IPS-NIHi7 (cell line): ENCODE data around the gene LMBRD1.
A peak's percentile ranks its signal among the peaks of the same experiment; 100 is the strongest.
"Not testable (repeated sequence)": the region's sequence is repeated elsewhere in the genome, so short reads cannot be mapped to it uniquely, and the experiment has no call there.

Experiments
- DNase-seq: peaks from one replicate; pipeline ENCODE4 v3.0.0; 2012; ENCODE audit warnings: mixed read lengths; ENCODE audit errors: extremely low spot score

The LMBRD1 gene

DNA sequence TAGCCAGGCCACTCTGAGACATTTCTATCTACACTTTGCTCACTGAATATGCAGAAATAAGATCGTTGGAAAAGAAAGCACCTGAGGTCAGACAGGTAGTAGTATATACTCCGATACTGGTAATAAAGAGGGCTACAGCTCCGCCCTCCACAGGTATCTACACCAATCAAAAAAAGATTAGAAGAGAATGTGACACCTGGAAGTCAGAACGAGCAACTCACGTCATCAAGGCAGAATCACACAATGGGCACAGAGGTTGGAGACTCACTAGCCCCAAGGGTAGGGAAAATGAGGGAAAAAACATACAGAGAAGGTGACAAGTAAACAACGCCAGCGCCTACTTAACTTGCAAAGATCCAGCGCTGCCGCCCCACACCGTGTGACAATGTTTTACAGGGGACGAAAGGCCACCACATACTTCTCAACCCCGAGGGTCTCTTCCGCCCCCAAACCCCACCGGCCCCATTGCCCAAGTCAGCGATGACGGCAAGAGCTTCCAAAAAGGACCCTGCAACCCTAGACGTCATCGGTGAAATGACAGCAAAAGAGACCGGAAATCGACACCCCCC lies 653 bp downstream of the LMBRD1 start:
- DNase-seq: peak; percentile 59

DNA sequence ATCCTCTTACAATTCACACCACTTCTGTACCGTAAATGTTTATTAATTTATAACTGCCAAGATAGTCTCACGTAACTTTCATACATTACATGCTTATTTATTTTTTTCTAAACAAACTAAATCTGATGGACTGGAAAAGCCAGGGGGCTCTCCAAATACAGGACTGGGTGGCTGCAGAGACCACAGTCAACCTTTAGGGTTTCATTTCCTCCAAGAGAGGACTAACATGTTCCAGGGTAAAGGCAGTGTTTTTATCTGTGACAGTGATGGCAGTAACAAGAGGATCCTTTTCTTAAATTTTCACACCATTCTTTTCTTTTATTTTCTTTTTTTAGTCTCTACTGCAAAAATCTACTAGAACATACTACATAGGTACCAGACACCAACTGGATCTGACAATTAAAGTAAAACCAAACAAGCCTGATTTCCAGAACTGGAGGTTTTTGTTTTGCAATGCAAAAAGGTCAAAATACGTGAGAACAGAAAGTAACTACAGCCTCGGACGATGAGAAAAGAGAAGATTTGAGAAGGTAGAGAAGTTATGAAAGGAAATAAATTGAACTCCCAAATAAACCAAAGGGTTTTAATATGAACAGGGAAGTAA lies 1.2 kb downstream of the LMBRD1 start:
- no peak for DNase-seq

- DNase-seq: no peak
These were observed 4.5 kb downstream of the LMBRD1 start for GRCh38 chr6:69792292-69792691.

GRCh38 chr6:69791065-69791471 lies 5.7 kb downstream of the LMBRD1 start:
- peak; percentile 9 for DNase-seq

DNA sequence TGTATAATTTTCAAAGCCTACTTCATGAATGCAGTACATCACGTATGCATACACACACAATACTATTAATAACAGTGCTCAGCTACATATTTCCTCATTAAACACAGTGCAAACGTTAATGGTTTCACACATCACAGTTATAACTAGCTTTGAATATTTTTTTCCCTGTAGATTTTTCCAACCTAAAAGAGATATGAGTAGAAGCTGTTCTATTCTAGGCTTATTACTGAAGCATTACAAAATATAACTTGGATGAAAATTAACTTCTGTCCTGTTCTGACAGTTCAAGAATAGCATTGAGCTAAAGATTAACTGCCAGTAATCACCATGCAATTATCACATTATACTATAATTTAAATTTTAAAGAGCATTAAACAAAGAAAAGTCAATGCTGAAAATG lies 6.2 kb downstream of the LMBRD1 start:
- no peak for DNase-seq

- DNase-seq: no peak
These were observed 7.2 kb downstream of the LMBRD1 start for GRCh38 chr6:69789578-69789977.

DNA sequence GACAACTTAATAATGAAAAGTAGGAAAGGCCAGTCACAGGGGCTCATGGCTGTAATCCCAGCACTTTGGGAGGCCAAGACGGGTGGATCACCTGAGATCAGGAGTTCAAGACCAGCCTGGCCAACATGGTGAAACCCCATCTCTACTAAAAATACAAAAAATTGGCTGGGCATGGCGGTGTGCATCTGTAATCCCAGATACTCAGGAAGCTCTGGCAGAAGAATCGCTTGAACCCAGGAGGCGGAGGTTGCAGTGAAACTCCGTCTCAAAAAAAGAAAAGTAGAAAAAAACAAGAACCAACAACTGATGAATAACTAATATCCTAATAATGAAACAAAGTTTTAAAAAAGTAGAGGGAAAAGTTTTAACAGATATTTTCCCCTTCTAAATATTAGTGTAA lies 9.4 kb downstream of the LMBRD1 start:
- not testable (repeated sequence) for DNase-seq

DNA sequence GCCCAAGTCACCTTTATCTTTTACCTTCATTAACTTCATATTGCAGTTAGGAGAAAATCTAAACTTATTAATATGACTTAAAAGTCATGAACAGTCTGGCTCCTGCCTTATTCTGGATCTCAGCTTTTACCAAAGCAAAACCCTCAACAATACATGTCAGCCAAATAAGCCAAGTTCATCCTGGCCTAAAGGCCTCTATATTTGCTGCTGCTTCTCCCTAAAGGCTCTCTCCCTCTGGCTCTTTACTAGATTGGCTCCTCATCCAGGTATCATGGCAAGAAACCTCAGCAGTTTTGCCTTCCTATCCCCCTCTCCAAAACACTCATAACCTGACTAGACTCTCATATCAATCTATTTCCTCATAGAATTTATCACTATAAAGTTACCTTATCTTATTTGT lies 11.1 kb downstream of the LMBRD1 start:
- no peak for DNase-seq

DNA sequence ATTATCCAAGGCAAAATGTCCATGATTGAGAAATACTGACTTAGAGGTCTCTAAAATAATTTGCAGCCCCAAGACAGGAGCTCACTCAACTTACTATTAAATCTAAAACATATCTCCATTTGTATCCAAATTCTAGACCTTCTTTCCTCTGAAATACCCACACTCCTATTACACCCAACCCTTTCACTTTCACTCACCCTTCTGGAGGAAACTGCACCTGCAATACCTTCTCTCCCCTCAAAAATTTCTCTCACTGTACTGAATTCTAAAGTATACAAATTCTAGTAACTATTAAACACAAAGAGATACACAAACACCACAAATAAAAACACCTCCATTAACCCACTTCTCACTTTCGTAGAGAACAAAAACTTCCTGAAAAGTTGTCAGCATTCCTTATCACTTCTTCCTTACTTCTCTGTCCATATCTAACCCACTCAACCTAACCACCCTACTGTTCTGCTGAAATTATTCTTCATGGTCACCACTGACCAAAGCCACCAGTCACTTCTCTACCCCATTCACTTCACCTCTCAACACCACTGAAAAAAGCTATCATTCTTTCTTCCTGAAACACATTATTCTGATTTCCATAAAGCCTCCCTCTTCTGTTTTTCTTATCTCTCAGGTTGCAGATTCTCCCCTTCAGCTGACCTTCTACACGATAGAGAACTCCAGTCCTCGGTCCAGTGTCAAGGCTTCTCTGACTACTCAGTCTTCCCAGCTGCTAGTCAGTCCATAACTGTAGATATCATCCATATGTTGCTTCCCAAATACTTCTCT lies 12.0 kb downstream of the LMBRD1 start:
- no peak for DNase-seq

GRCh38 chr6:69783108-69783507 lies 13.7 kb downstream of the LMBRD1 start:
- DNase-seq: no peak

DNA sequence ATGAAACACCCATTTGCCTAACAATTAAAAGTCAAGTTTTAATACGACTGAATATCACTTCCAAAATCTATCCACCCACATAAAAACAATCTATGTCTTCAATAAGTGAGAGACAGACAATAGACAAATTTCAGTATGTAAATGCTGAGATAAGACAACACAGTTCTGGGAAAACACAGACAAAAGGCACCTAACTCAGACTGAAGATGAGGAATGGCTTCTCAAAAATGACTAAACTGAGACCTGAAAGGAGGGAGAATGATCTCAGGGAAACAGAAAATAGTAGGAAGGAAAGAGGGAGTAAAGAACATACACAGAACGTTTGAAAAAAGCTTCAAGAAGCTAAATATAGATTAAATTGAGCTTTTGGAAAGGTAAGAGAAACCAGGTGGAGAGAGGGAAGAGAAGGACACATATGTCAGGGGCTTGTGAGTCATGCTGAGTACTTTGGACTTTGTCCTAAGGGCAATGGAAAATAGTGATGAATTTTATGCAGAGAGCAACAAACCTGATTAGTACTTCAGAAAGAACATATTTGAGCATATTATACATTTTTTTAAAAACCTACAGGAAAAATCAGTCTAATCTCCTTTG lies 16.1 kb downstream of the LMBRD1 start:
- DNase-seq: no peak

- no peak for DNase-seq
These were observed 20.9 kb downstream of the LMBRD1 start for GRCh38 chr6:69775941-69776340.

- no peak for DNase-seq
These were observed 21.3 kb downstream of the LMBRD1 start for GRCh38 chr6:69775585-69775849.

- no peak for DNase-seq
These were observed 21.8 kb downstream of the LMBRD1 start for GRCh38 chr6:69774740-69775584.

DNA sequence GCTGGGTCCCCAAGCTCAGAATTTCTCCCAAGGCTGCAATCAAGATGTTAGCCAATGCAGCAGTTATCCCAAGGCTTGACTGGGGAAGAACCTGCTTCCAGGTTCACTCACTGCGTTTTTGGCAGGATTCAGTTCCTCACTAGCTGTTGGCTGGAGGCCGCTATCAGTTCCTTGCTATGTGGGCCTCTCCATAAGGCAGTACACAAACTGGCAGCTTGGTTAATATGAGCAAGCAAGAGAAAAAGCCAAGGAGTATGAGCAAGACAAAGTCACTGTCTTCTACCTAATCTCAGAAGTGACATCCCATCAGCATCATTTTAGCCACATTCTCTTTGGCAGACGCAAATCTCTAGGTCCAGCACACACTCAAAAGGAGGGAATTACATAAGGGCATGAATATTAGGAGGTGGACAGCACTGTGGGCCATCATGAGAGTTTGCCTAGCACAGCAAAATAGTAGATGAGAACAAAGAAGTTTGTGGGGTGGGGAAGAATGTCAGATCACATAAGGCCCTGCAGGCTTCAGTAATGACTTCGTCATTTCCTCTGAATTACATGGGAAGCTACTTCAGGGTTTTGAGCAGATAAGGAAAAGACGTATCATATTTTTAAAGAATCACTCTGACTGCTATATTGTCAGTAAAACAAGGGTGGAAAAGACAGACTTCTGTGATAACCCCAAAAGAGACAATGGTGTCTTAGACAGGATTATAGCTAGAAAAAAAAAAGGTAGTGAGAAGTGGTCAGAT lies 25.5 kb downstream of the LMBRD1 start:
- no peak for DNase-seq

DNA sequence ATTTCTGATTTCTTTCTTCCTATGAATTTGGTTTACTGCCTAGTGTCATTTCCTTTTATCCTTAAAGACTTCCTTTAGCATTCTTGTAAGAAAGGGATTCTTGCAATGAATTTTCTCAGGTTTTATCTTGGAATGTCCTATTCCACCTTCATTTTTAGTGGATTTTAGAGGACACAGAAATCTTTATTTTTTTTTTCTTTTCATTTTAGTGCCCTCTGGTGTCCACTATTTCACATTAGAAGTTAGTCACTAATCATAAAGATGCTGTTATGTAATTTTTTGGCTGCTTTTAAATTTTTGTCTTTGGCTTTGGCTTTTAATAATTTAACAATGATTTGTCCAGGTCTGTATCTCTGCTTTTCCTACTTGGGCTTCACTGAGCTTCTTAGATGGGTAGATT lies 28.1 kb downstream of the LMBRD1 start:
- DNase-seq: no peak

DNA sequence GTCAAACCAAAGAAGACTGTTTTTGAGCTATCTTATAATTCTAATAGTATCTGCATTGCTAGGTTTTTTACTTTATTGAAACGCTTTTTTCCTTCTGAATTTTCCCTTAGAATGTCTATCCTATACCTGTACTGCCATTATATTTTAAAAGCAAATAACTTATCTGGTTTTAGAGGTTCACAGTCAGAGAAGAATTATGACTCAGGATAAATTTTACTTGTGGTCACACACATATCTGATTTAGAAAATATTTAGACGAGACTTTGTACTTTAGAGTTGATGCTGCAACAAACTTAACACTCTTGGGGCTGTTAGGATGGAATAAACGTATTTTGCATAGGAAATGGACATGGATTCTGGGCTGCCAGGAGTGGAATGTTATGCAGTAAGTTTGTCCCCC lies 33.0 kb downstream of the LMBRD1 start:
- DNase-seq: no peak

DNA sequence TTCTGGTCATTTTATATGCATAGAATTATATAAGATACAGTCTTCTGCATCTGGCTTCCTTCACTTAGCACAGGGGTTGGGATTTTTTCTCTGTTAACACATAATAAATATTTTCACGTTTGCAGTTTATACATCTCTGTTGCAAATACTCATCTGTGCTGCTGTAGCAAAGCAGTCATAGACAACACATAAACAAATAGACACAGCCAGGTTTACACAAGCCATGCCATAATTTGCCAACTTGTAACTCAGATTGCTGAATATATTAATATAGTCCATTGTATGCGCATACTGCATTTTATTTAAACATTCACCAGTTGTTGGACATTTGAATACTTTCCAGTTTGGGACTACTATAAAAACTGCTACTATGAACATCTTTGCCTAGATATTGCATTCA lies 35.0 kb downstream of the LMBRD1 start:
- DNase-seq: no peak

DNA sequence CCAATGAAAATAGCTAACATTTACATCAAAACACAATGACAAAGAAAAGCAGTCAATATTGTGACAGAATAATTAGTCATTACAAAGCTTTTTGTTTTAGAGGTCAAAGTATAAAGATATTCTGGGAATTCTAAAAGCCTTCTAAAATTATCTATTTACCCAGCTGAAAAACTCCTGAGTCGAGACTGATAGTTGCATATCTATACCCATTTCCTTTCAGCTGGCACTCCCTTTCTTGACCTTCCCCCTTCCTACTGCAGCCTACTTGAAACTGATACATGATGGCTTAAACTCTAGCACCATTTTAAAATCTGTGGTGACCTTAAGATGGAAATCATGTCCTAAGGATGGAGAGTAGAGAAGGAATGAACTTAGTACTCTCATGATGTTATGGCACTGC lies 38.6 kb downstream of the LMBRD1 start:
- DNase-seq: no peak

GRCh38 chr6:69756907-69757306 lies 39.9 kb downstream of the LMBRD1 start:
- DNase-seq: no peak

DNA sequence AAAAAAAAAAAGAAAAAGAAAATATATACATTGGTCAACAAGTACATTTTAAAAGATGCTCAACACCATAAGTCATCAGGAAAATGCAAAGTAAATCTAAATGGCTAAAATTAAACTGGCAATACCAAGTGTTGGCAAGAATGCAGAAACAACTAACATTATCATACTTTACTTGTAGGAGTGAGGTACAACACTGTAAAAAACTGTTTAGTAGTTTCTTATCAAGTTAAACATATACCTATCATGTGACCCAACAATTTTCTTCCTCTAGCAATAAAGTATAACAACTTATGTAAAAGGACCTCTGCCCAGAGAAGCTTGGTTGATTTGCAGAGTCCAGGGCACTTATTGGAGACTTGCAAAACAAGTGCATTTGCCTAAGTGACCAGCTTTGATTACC lies 40.4 kb downstream of the LMBRD1 start:
- DNase-seq: no peak

DNA sequence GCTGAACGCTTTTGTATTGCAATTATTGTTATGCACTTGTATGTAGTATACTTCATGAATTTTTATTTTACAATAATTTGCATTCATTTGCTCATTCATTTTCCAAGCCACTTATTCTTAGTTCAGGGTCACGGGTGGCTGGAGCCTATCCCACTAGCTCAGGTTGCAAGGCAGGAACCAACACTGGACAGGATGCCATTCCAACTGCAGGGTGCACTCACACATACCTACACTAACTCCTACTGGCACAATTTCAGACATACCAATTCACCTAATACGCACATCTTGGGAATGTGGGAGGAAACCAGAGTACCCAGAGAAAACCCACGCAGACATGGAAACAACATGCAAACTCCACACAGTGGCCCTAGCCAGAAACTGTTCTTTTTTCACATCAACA lies 61.8 kb downstream of the LMBRD1 start:
- no peak for DNase-seq
